ENCODE results near the gene SMTNL2. TPM values are rescaled to one million over a fixed set of nuclear protein-coding genes. Genes with fewer than 3 reads are reported as not detected.

The SMTNL2 gene
- total RNA-seq, 1 donor = not detected

GRCh38 chr17:4556996-4557395 is 27.3 kb upstream of the SMTNL2 start:
- TF ChIP-seq CTCF (IDR thresholded peaks at IDR 0.05; ENCODE audit: insufficient read depth, low read depth, low read length) = no peak
- no peak overlapping the region for H3K4me3 ChIP-seq (ENCODE audit: low read depth, low read length)
- no peak for DNase-seq (ENCODE audit: low read depth)

GRCh38 chr17:4557626-4558346 is 26.5 kb upstream of the SMTNL2 start:
- TF ChIP-seq CTCF (IDR thresholded peaks at IDR 0.05; ENCODE audit: insufficient read depth, low read depth, low read length) = no peak
- H3K4me3 ChIP-seq (ENCODE audit: low read depth, low read length) = no peak overlapping the region
- no peak for DNase-seq (ENCODE audit: low read depth)

- no peak for TF ChIP-seq CTCF (IDR thresholded peaks at IDR 0.05; ENCODE audit: insufficient read depth, low read depth, low read length)
- no peak overlapping the region for H3K4me3 ChIP-seq (ENCODE audit: low read depth, low read length)
- no peak for DNase-seq (ENCODE audit: low read depth)
Observed at GRCh38 chr17:4558347-4558971, 25.9 kb upstream of the SMTNL2 start.

GRCh38 chr17:4559139-4559791 is 25.1 kb upstream of the SMTNL2 start:
- no peak for TF ChIP-seq CTCF (IDR thresholded peaks at IDR 0.05; ENCODE audit: insufficient read depth, low read depth, low read length)
- DNase-seq (ENCODE audit: low read depth) = no peak

GRCh38 chr17:4559966-4560365 is 24.4 kb upstream of the SMTNL2 start:
- no peak for DNase-seq (ENCODE audit: low read depth)
- no peak for TF ChIP-seq CTCF (IDR thresholded peaks at IDR 0.05; ENCODE audit: insufficient read depth, low read depth, low read length)
- no peak overlapping the region for H3K4me3 ChIP-seq (ENCODE audit: low read depth, low read length)

More at GRCh38 chr17:4559139-4559791, 25.1 kb upstream of the SMTNL2 start:
- no peak overlapping the region for H3K4me3 ChIP-seq (ENCODE audit: low read depth, low read length)

- TF ChIP-seq CTCF (IDR thresholded peaks at IDR 0.05; ENCODE audit: insufficient read depth, low read depth, low read length) = no peak
- no peak within 1 kb of the TSS for H3K4me3 ChIP-seq (ENCODE audit: low read depth, low read length)
- no peak for DNase-seq (ENCODE audit: low read depth)
Observed at GRCh38 chr17:4560421-4560820, 23.9 kb upstream of the SMTNL2 start, which contains the start of gene GGT6. Gene GGT6, minus strand, starts transcription at chr17:4560577. Its CDS starts 56 bp downstream, at chr17:4560521.
